GM12891 (cell line): ENCODE measurements around the gene RERE.

Experiments used
- PAX5 ChIP-seq: IDR thresholded peaks from 2 replicates; pipeline ENCODE4 v1.6.1; 2011; ENCODE audit warnings: low read length, moderate library complexity, mild to moderate bottlenecking; ENCODE audit not compliant: insufficient read depth, severe bottlenecking
- POLR2A ChIP-seq: IDR thresholded peaks from 2 replicates; pipeline ENCODE4 v1.6.1; 2011; ENCODE audit warnings: low read depth, low read length, control low read depth
- POLR2AphosphoS5 ChIP-seq: IDR thresholded peaks from 2 replicates; pipeline ENCODE4 v1.6.1; 2011; ENCODE audit warnings: low read depth, low read length, control low read depth
- POU2F2 ChIP-seq: IDR thresholded peaks from 2 replicates; pipeline ENCODE4 v1.6.1; 2011; ENCODE audit warnings: low read depth, mild to moderate bottlenecking, control low read depth, low read length, moderate library complexity
- SPI1 ChIP-seq: IDR thresholded peaks from 2 replicates; pipeline ENCODE4 v1.6.1; 2011; ENCODE audit warnings: low read depth, low read length, control low read depth
- TAF1 ChIP-seq: IDR thresholded peaks from 2 replicates; pipeline ENCODE4 v1.6.1; 2011; ENCODE audit warnings: low read depth, low read length, control low read depth

GRCh38 chr1:8646189-8646588 lies 171.3 kb downstream of the RERE start:
- TF ChIP-seq POLR2AphosphoS5 = no peak
- TF ChIP-seq TAF1 = no peak
- TF ChIP-seq POLR2A = no peak
- TF ChIP-seq PAX5 = no peak
- no peak for TF ChIP-seq SPI1
- no peak for TF ChIP-seq POU2F2
